ENCODE data around the gene PROSER3. TPM values are rescaled to one million over a fixed set of nuclear protein-coding genes. Genes with fewer than 3 reads are reported as not detected.

PROSER3 gene
- polyA plus RNA-seq, 1 donor = 16.3 TPM

- H3K27ac ChIP-seq (ENCODE audit: low read length) = no peak overlapping the region
- WGBS (ENCODE audit: insufficient coverage, low lambda C conversion rate) = no CpG with 5 or more reads among the region's 9 CpGs
- no peaks in the 10 kb centered on the region for H3K9me3 ChIP-seq (ENCODE audit: control insufficient read depth, low read depth, low read length)
- no peak overlapping the region for H3K4me3 ChIP-seq (ENCODE audit: low read length)
- no peaks in the 10 kb centered on the region for H3K4me1 ChIP-seq (ENCODE audit: control insufficient read depth, insufficient read depth, low read length)
- H3K27me3 ChIP-seq (ENCODE audit: control insufficient read depth, insufficient read depth, low read length) = no peaks in the 10 kb centered on the region
- H3K36me3 ChIP-seq (ENCODE audit: control insufficient read depth, insufficient read depth, low read length) = peaks cover 95% of the 10 kb centered on the region
- DNase-seq = no peak
These were observed 26.6 kb upstream of the PROSER3 start for GRCh38 chr19:35731353-35731752.

- H3K9me3 ChIP-seq (ENCODE audit: control insufficient read depth, low read depth, low read length) = no peaks in the 10 kb centered on the region
- no peaks in the 10 kb centered on the region for H3K27me3 ChIP-seq (ENCODE audit: control insufficient read depth, insufficient read depth, low read length)
- WGBS (ENCODE audit: insufficient coverage, low lambda C conversion rate) = no CpG with 5 or more reads among the region's 21 CpGs
- no peak overlapping the region for H3K4me3 ChIP-seq (ENCODE audit: low read length)
- H3K36me3 ChIP-seq (ENCODE audit: control insufficient read depth, insufficient read depth, low read length) = peaks cover 96% of the 10 kb centered on the region
- DNase-seq = no peak
- no peak overlapping the region for H3K27ac ChIP-seq (ENCODE audit: low read length)
- H3K4me1 ChIP-seq (ENCODE audit: control insufficient read depth, insufficient read depth, low read length) = no peaks in the 10 kb centered on the region
These were observed 26.1 kb upstream of the PROSER3 start for GRCh38 chr19:35731779-35732405.

GRCh38 chr19:35732540-35733179 lies 25.3 kb upstream of the PROSER3 start:
- Histone ChIP-seq H3K4me3 (ENCODE audit: low read length) (no peak overlapping the region), H3K4me1 (ENCODE audit: control insufficient read depth, insufficient read depth, low read length) (no peaks in the 10 kb centered on the region), H3K27ac (ENCODE audit: low read length) (no peak overlapping the region), H3K36me3 (ENCODE audit: control insufficient read depth, insufficient read depth, low read length) (peaks cover 95% of the 10 kb centered on the region), H3K9me3 (ENCODE audit: control insufficient read depth, low read depth, low read length) (no peaks in the 10 kb centered on the region), H3K27me3 (ENCODE audit: control insufficient read depth, insufficient read depth, low read length) (no peaks in the 10 kb centered on the region)
- no peak for DNase-seq
- no CpG with 5 or more reads among the region's 25 CpGs for WGBS (ENCODE audit: insufficient coverage, low lambda C conversion rate)

- Histone ChIP-seq H3K36me3 (ENCODE audit: control insufficient read depth, insufficient read depth, low read length) (peaks cover 94% of the 10 kb centered on the region), H3K4me3 (ENCODE audit: low read length) (no peak overlapping the region), H3K4me1 (ENCODE audit: control insufficient read depth, insufficient read depth, low read length) (no peaks in the 10 kb centered on the region), H3K27ac (ENCODE audit: low read length) (no peak overlapping the region), H3K27me3 (ENCODE audit: control insufficient read depth, insufficient read depth, low read length) (no peaks in the 10 kb centered on the region), H3K9me3 (ENCODE audit: control insufficient read depth, low read depth, low read length) (no peaks in the 10 kb centered on the region)
- WGBS (ENCODE audit: insufficient coverage, low lambda C conversion rate) = no CpG with 5 or more reads among the region's 35 CpGs
- no peak for DNase-seq
These were observed 24.5 kb upstream of the PROSER3 start for GRCh38 chr19:35733180-35734125.

- WGBS (ENCODE audit: insufficient coverage, low lambda C conversion rate) = no CpG with 5 or more reads among the region's 8 CpGs
- Histone ChIP-seq H3K36me3 (ENCODE audit: control insufficient read depth, insufficient read depth, low read length) (peaks cover 94% of the 10 kb centered on the region), H3K4me1 (ENCODE audit: control insufficient read depth, insufficient read depth, low read length) (no peaks in the 10 kb centered on the region), H3K9me3 (ENCODE audit: control insufficient read depth, low read depth, low read length) (no peaks in the 10 kb centered on the region), H3K4me3 (ENCODE audit: low read length) (no peak overlapping the region), H3K27me3 (ENCODE audit: control insufficient read depth, insufficient read depth, low read length) (no peaks in the 10 kb centered on the region), H3K27ac (ENCODE audit: low read length) (no peak overlapping the region)
- no peak for DNase-seq
These were observed 23.7 kb upstream of the PROSER3 start for GRCh38 chr19:35734273-35734672.

GRCh38 chr19:35734889-35735288 lies 23.1 kb upstream of the PROSER3 start:
- no peak overlapping the region for H3K27ac ChIP-seq (ENCODE audit: low read length)
- peaks cover 2% of the 10 kb centered on the region for H3K4me1 ChIP-seq (ENCODE audit: control insufficient read depth, insufficient read depth, low read length)
- no peaks in the 10 kb centered on the region for H3K9me3 ChIP-seq (ENCODE audit: control insufficient read depth, low read depth, low read length)
- H3K4me3 ChIP-seq (ENCODE audit: low read length) = no peak overlapping the region
- H3K36me3 ChIP-seq (ENCODE audit: control insufficient read depth, insufficient read depth, low read length) = peaks cover 88% of the 10 kb centered on the region
- no peak for DNase-seq
- WGBS (ENCODE audit: insufficient coverage, low lambda C conversion rate) = no CpG with 5 or more reads among the region's 5 CpGs
- H3K27me3 ChIP-seq (ENCODE audit: control insufficient read depth, insufficient read depth, low read length) = no peaks in the 10 kb centered on the region

GRCh38 chr19:35736913-35737886 lies 20.8 kb upstream of the PROSER3 start:
- Histone ChIP-seq H3K27ac (ENCODE audit: low read length) (no peak overlapping the region), H3K36me3 (ENCODE audit: control insufficient read depth, insufficient read depth, low read length) (peaks cover 67% of the 10 kb centered on the region), H3K4me3 (ENCODE audit: low read length) (no peak overlapping the region), H3K9me3 (ENCODE audit: control insufficient read depth, low read depth, low read length) (no peaks in the 10 kb centered on the region), H3K27me3 (ENCODE audit: control insufficient read depth, insufficient read depth, low read length) (no peaks in the 10 kb centered on the region), H3K4me1 (ENCODE audit: control insufficient read depth, insufficient read depth, low read length) (peaks cover 10% of the 10 kb centered on the region)
- no CpG with 5 or more reads among the region's 22 CpGs for WGBS (ENCODE audit: insufficient coverage, low lambda C conversion rate)
- no peak for DNase-seq

GRCh38 chr19:35738021-35738886 lies 19.7 kb upstream of the PROSER3 start:
- no peak overlapping the region for H3K4me3 ChIP-seq (ENCODE audit: low read length)
- WGBS (ENCODE audit: insufficient coverage, low lambda C conversion rate) = 100% methylated on average over 5 of the region's 37 CpGs
- no peaks in the 10 kb centered on the region for H3K27me3 ChIP-seq (ENCODE audit: control insufficient read depth, insufficient read depth, low read length)
- H3K9me3 ChIP-seq (ENCODE audit: control insufficient read depth, low read depth, low read length) = no peaks in the 10 kb centered on the region
- H3K27ac ChIP-seq (ENCODE audit: low read length) = no peak overlapping the region
- DNase-seq = no peak
- H3K4me1 ChIP-seq (ENCODE audit: control insufficient read depth, insufficient read depth, low read length) = peaks cover 10% of the 10 kb centered on the region
- peaks cover 60% of the 10 kb centered on the region for H3K36me3 ChIP-seq (ENCODE audit: control insufficient read depth, insufficient read depth, low read length)

- DNase-seq = no peak
- WGBS (ENCODE audit: insufficient coverage, low lambda C conversion rate) = no CpG with 5 or more reads among the region's 2 CpGs
- H3K27me3 ChIP-seq (ENCODE audit: control insufficient read depth, insufficient read depth, low read length) = no peaks in the 10 kb centered on the region
- H3K4me3 ChIP-seq (ENCODE audit: low read length) = no peak overlapping the region
- H3K9me3 ChIP-seq (ENCODE audit: control insufficient read depth, low read depth, low read length) = no peaks in the 10 kb centered on the region
- H3K36me3 ChIP-seq (ENCODE audit: control insufficient read depth, insufficient read depth, low read length) = peaks cover 54% of the 10 kb centered on the region
- H3K27ac ChIP-seq (ENCODE audit: low read length) = no peak overlapping the region
- peaks cover 10% of the 10 kb centered on the region for H3K4me1 ChIP-seq (ENCODE audit: control insufficient read depth, insufficient read depth, low read length)
These were observed 19.1 kb upstream of the PROSER3 start for GRCh38 chr19:35738887-35739229.

All from large intestine (tissue), 3 donors.